Prostate gland (tissue), 2 donors: ENCODE measurements around the gene WDR86.

ENCODE experiments used
- POLR2A ChIP-seq: fragments of 450-650 bp; IDR thresholded peaks from one replicate; pipeline ENCODE4 v1.6.1; 2016; ENCODE audit warnings: antibody characterized with exemption, mild to moderate bottlenecking
- TF ChIP-seq, protein P1 (sequence below), 4 experiments: fragments of 200-600 bp in 2 of 4; fragments of 450-650 bp in 2 of 4; sonication (generic) in 2 of 4; IDR thresholded peaks; 1 replicate in 3 of 4; 2 replicates in 1 of 4; pipeline ENCODE4 v1.5.1; 2016 to 2019; ENCODE audit warnings: antibody characterized with exemption in 4 of 4, mild to moderate bottlenecking in 2 of 4, moderate library complexity in 2 of 4

DNA sequence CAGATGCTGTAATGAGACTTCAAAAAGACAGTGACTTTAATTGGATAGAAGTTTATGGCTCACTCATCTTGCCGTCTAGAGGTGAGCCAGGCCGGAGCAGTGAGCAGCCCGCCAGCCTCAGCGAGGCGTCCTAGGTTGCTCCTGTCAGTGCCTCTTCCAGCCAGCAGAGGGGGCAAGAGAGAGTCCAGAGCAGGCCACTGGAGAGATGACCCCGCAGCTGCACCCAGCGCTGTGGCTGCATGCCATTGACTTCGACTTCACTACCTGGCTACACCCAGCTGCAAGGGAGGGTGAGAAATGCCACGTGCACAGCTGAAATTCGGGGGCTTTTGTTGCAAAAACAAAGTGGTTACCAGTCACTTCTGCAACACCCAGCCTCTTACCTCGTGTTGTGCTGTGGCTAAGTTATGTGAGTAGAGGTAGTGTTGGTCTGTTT, 41.7 kb downstream of the WDR86 start:
- no peak for TF ChIP-seq POLR2A
- TF ChIP-seq, protein P1, sequence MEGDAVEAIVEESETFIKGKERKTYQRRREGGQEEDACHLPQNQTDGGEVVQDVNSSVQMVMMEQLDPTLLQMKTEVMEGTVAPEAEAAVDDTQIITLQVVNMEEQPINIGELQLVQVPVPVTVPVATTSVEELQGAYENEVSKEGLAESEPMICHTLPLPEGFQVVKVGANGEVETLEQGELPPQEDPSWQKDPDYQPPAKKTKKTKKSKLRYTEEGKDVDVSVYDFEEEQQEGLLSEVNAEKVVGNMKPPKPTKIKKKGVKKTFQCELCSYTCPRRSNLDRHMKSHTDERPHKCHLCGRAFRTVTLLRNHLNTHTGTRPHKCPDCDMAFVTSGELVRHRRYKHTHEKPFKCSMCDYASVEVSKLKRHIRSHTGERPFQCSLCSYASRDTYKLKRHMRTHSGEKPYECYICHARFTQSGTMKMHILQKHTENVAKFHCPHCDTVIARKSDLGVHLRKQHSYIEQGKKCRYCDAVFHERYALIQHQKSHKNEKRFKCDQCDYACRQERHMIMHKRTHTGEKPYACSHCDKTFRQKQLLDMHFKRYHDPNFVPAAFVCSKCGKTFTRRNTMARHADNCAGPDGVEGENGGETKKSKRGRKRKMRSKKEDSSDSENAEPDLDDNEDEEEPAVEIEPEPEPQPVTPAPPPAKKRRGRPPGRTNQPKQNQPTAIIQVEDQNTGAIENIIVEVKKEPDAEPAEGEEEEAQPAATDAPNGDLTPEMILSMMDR (IDR thresholded peaks at IDR 0.05), result peak; percentile 69 to 95 (median 88)
